Uterus (tissue), 4 donors: ENCODE measurements around the gene NUP62. TPM values are rescaled to one million over a fixed set of nuclear protein-coding genes. Genes with fewer than 3 reads are reported as not detected.

Source experiments
- DNase-seq, 2 donors: peaks; one replicate each; pipeline ENCODE4 v3.0.0-alpha.2; 2019 to 2020
- H3K27ac ChIP-seq, 2 donors: fragments of 200-600 bp; sonication (generic); 1 replicate in 1 of 2; 2 replicates in 1 of 2; pipeline ENCODE4 v1.5.1; 2016 to 2018
- H3K27me3 ChIP-seq, 2 donors: fragments of 200-600 bp; sonication (generic); one replicate each; pipeline ENCODE4 v1.5.1; 2018 to 2019; ENCODE audit warnings: control low read depth in 1 of 2
- H3K36me3 ChIP-seq, 2 donors: fragments of 200-600 bp; sonication (generic); one replicate each; pipeline ENCODE4 v1.5.1; 2019; ENCODE audit warnings: control low read depth in 1 of 2
- H3K4me1 ChIP-seq, 2 donors: fragments of 200-600 bp; sonication (generic); one replicate each; pipeline ENCODE4 v1.5.1; 2018 to 2019; ENCODE audit warnings: control low read depth in 1 of 2
- H3K4me3 ChIP-seq, 2 donors: fragments of 200-600 bp; sonication (generic); 1 replicate in 1 of 2; 2 replicates in 1 of 2; pipeline ENCODE4 v1.5.1; 2018 to 2019; ENCODE audit warnings: mild to moderate bottlenecking in 1 of 2
- H3K9me3 ChIP-seq, 2 donors: fragments of 200-600 bp; sonication (generic); one replicate each; pipeline ENCODE4 v1.5.1; 2019; ENCODE audit warnings: control low read depth in 1 of 2
- CTCF ChIP-seq, 4 experiments: fragments of 200-600 bp in 2 of 4; fragments of 450-650 bp in 2 of 4; sonication (generic) in 2 of 4; IDR thresholded peaks; one replicate each; pipeline ENCODE4 v1.5.1; 2016 to 2019; ENCODE audit warnings: antibody characterized with exemption in 4 of 4, mild to moderate bottlenecking in 2 of 4, moderate library complexity in 1 of 4
- POLR2A ChIP-seq, 2 donors: fragments of 450-650 bp; IDR thresholded peaks; one replicate each; pipeline ENCODE4 v1.6.1; 2016; ENCODE audit warnings: antibody characterized with exemption in 2 of 2, mild to moderate bottlenecking in 1 of 2, moderate library complexity in 1 of 2
- intact Hi-C: fragments of 100-400 bp; cut with DNase I; formaldehyde crosslinking; loops from one replicate; pipeline ENCODE4 v1.15.1; 2023; ENCODE audit warnings: low total_unique reads
- total RNA-seq, 4 donors: library from RNA; depleted of rRNA in 3 of 4; stranded (reverse); fragments of >200 nt in 3 of 4; gene quantifications; one replicate each; pipeline versions ENCODE4 v1.1.0 to v1.2.4, GENCODE V29; 2014 to 2023
- donor health status: DM: yes; HTN: yes; CAD: no.

Gene NUP62
- total RNA-seq, result 10 to 100 TPM; 12.1 to 40.4 (median 24.6) TPM

GRCh38 chr19:49929121-49929610 is at the start of gene NUP62, which contains the start of gene ATF5:
Gene NUP62, minus strand, starts transcription at chr19:49929504. Its CDS starts 19,697 bp downstream, at chr19:49909807.
Gene ATF5, plus strand, starts transcription at chr19:49929205. Its CDS starts 1,646 bp downstream, at chr19:49930851.
- Histone ChIP-seq H3K27me3 (no peaks in the 10 kb centered on the region), H3K4me3 (peak within 1 kb of the TSS; percentile 86 to 94), H3K27ac (peak within 1 kb of the TSS; percentile 90 to 92), H3K4me1 (no peaks in the 10 kb centered on the region), H3K9me3 (no peaks in the 10 kb centered on the region), H3K36me3 (no peaks in the 10 kb centered on the region)
- TF ChIP-seq POLR2A (IDR thresholded peaks at IDR 0.05) (no peak), CTCF (IDR thresholded peaks at IDR 0.05) (peak in 1 of 4 experiments; percentile 3)
- intact Hi-C loops, result no loop called here
- peak; percentile 88 to 90 for DNase-seq

GRCh38 chr19:49978324-49978723 is 49.0 kb upstream of the NUP62 start:
- H3K36me3 ChIP-seq, result no peaks in the 10 kb centered on the region
- no peaks in the 10 kb centered on the region for H3K9me3 ChIP-seq
- no peak overlapping the region for H3K27ac ChIP-seq
- TF ChIP-seq POLR2A (IDR thresholded peaks at IDR 0.05) (no peak), CTCF (IDR thresholded peaks at IDR 0.05) (no peak)
- no peaks in the 10 kb centered on the region for H3K27me3 ChIP-seq
- H3K4me1 ChIP-seq, result no peaks in the 10 kb centered on the region
- no peak overlapping the region for H3K4me3 ChIP-seq
- DNase-seq, result no peak
- intact Hi-C loops, result no loop called here

- Histone ChIP-seq H3K27ac (no peak overlapping the region), H3K4me3 (no peak overlapping the region), H3K27me3 (no peaks in the 10 kb centered on the region), H3K36me3 (no peaks in the 10 kb centered on the region), H3K4me1 (no peaks in the 10 kb centered on the region), H3K9me3 (no peaks in the 10 kb centered on the region)
- DNase-seq, result no peak
- TF ChIP-seq CTCF (IDR thresholded peaks at IDR 0.05) (no peak), POLR2A (IDR thresholded peaks at IDR 0.05) (no peak)
- intact Hi-C loops, result no loop called here
These were observed 48.6 kb upstream of the NUP62 start for GRCh38 chr19:49977881-49978280.

- intact Hi-C loops, result no loop called here
- Histone ChIP-seq H3K4me1 (no peaks in the 10 kb centered on the region), H3K36me3 (no peaks in the 10 kb centered on the region), H3K9me3 (no peaks in the 10 kb centered on the region), H3K4me3 (no peak overlapping the region), H3K27me3 (no peaks in the 10 kb centered on the region), H3K27ac (no peak overlapping the region)
- no peak for DNase-seq
- TF ChIP-seq CTCF (IDR thresholded peaks at IDR 0.05) (no peak), POLR2A (IDR thresholded peaks at IDR 0.05) (no peak)
These were observed 47.8 kb upstream of the NUP62 start for GRCh38 chr19:49977076-49977475.

- Histone ChIP-seq H3K27ac (no peak overlapping the region), H3K4me1 (no peaks in the 10 kb centered on the region), H3K27me3 (no peaks in the 10 kb centered on the region), H3K4me3 (no peak overlapping the region), H3K36me3 (no peaks in the 10 kb centered on the region), H3K9me3 (no peaks in the 10 kb centered on the region)
- intact Hi-C loops, result no loop called here
- DNase-seq, result no peak
- TF ChIP-seq CTCF (IDR thresholded peaks at IDR 0.05), result no peak
- TF ChIP-seq POLR2A (IDR thresholded peaks at IDR 0.05), result no peak
These were observed 47.2 kb upstream of the NUP62 start for GRCh38 chr19:49976496-49976895.
